H1 (cell line): ENCODE data around the gene PPP3CB. TPM values are rescaled to one million over a fixed set of nuclear protein-coding genes. Genes with fewer than 3 reads are reported as not detected.

Source experiments
- CTCF ChIA-PET: fragments of 300-600 bp; sonication (Branson Sonifier 250); formaldehyde crosslinking; loops from one replicate; lab custom pipeline; 2021; ENCODE audit not compliant: partially characterized antibody; lab: Charles Lee
- POLR2A ChIA-PET: fragments of 300-600 bp; sonication (Branson Sonifier 250); formaldehyde crosslinking; loops from one replicate; lab custom pipeline; 2021; ENCODE audit warnings: inconsistent platforms; ENCODE audit not compliant: partially characterized antibody; lab: Charles Lee
- DNase-seq, 2 experiments: peaks; one replicate each; pipeline versions ENCODE4 v3.0.0 to v3.0.0-alpha.2; 2010 to 2022; ENCODE audit warnings: low spot score in 2 of 2, low read depth in 1 of 2, mixed read lengths in 1 of 2
- FAIRE-seq: peaks from 2 replicates; lab custom pipeline; 2011; peaks lifted over from hg19 to GRCh38; lab: Jason Lieb, UNC
- H2AFZ ChIP-seq: 2 replicates; pipeline ENCODE4 v1.8.1; 2012; ENCODE audit warnings: low read length, inconsistent platforms
- H2AK5ac ChIP-seq: 2 replicates; pipeline ENCODE4 v1.6.1; 2013; ENCODE audit warnings: low read depth, low read length
- H2BK120ac ChIP-seq: replicated peaks from 2 replicates; pipeline ENCODE3; 2013; ENCODE audit warnings: low read depth, low read length, inconsistent platforms
- H2BK12ac ChIP-seq: 2 replicates; pipeline ENCODE4 v1.6.1; 2013; ENCODE audit warnings: low read depth, low read length
- H2BK15ac ChIP-seq: 2 replicates; pipeline ENCODE4 v1.6.1; 2013; ENCODE audit warnings: low read length
- H2BK20ac ChIP-seq: 2 replicates; pipeline ENCODE4 v1.6.1; 2013; ENCODE audit warnings: low read length
- H2BK5ac ChIP-seq: 2 replicates; pipeline ENCODE4 v1.6.1; 2013; ENCODE audit warnings: low read depth, low read length
- H3K14ac ChIP-seq: 2 replicates; pipeline ENCODE4 v1.6.1; 2013; ENCODE audit warnings: inconsistent platforms; ENCODE audit not compliant: insufficient read length
- H3K18ac ChIP-seq: 2 replicates; pipeline ENCODE4 v1.6.1; 2013; ENCODE audit warnings: low read length; ENCODE audit errors: extremely low read depth
- H3K23ac ChIP-seq: 2 replicates; pipeline ENCODE4 v1.6.1; 2013; ENCODE audit warnings: inconsistent platforms; ENCODE audit not compliant: insufficient read length
- H3K23me2 ChIP-seq: 2 replicates; pipeline ENCODE4 v1.6.1; 2013; ENCODE audit warnings: low read depth, low read length
- H3K27ac ChIP-seq: 2 replicates; pipeline ENCODE4 v1.6.1; 2011; ENCODE audit warnings: low read depth, low read length, inconsistent platforms
- H3K27me3 ChIP-seq, 4 experiments: replicated peaks in 1 of 4; 1 replicate in 1 of 4; 2 replicates in 3 of 4; pipeline versions ENCODE4 v1.6.1 to v1.8.1; 2011 to 2013; ENCODE audit warnings: low read length in 3 of 4, mild to moderate bottlenecking in 3 of 4, inconsistent platforms in 2 of 4, mixed read lengths in 2 of 4, moderate library complexity in 1 of 4; ENCODE audit not compliant: control insufficient read depth in 3 of 4, insufficient read depth in 3 of 4; ENCODE audit errors: extremely low read depth in 1 of 4
- H3K36me3 ChIP-seq, 4 experiments: 2 replicates each; pipeline versions ENCODE4 v1.6.1 to v1.8.1; 2011 to 2013; ENCODE audit warnings: mild to moderate bottlenecking in 4 of 4, low read length in 3 of 4, moderate library complexity in 2 of 4, control low read depth in 1 of 4, inconsistent platforms in 1 of 4; ENCODE audit not compliant: insufficient read depth in 4 of 4, control insufficient read depth in 2 of 4
- H3K4ac ChIP-seq: replicated peaks from 2 replicates; pipeline ENCODE3; 2013; ENCODE audit warnings: low read length, low read depth, mixed read lengths, inconsistent platforms; ENCODE audit not compliant: insufficient read length
- H3K4me1 ChIP-seq, 4 experiments: replicated peaks in 1 of 4; 1 replicate in 1 of 4; 2 replicates in 3 of 4; pipeline versions ENCODE4 v1.6.1 to v1.8.1; 2011 to 2013; ENCODE audit warnings: low read length in 3 of 4, inconsistent platforms in 2 of 4, mixed read lengths in 1 of 4; ENCODE audit not compliant: insufficient read depth in 4 of 4, control insufficient read depth in 3 of 4
- H3K4me2 ChIP-seq, 2 experiments: 2 replicates each; pipeline versions ENCODE4 v1.6.1 to v1.8.1; 2011 to 2013; ENCODE audit warnings: low read depth in 2 of 2, low read length in 2 of 2, control low read depth in 1 of 2, inconsistent platforms in 1 of 2, mild to moderate bottlenecking in 1 of 2; ENCODE audit not compliant: insufficient read depth in 1 of 2
- H3K4me3 ChIP-seq, 4 experiments: fragments of 200-600, 300-600 bp in 1 of 4; sonication (generic), shearing (Covaris generic), sonication (Bioruptor Twin) in 1 of 4; 2 replicates each; pipeline versions ENCODE4 v1.5.1 to v1.8.1; 2011 to 2016; ENCODE audit warnings: low read length in 4 of 4, low read depth in 3 of 4, control low read depth in 2 of 4, inconsistent platforms in 2 of 4, mild to moderate bottlenecking in 2 of 4, mixed read lengths in 1 of 4, moderate library complexity in 1 of 4; ENCODE audit not compliant: insufficient read depth in 2 of 4; ENCODE audit errors: extremely low read depth in 1 of 4
- H3K56ac ChIP-seq: replicated peaks from 2 replicates; pipeline ENCODE3; 2013; ENCODE audit warnings: low read depth, mild to moderate bottlenecking, mixed read lengths, low read length, inconsistent platforms; ENCODE audit not compliant: insufficient read length
- H3K79me1 ChIP-seq: 2 replicates; pipeline ENCODE4 v1.6.1; 2013; ENCODE audit warnings: low read depth, low read length, control low read depth
- H3K79me2 ChIP-seq, 2 experiments: 2 replicates each; pipeline versions ENCODE4 v1.6.1 to v1.8.1; 2012 to 2013; ENCODE audit warnings: low read length in 2 of 2, mild to moderate bottlenecking in 2 of 2, inconsistent platforms in 1 of 2; ENCODE audit not compliant: insufficient read depth in 2 of 2, control insufficient read depth in 1 of 2
- H3K9ac ChIP-seq, 4 experiments: replicated peaks in 1 of 4; 1 replicate in 1 of 4; 2 replicates in 3 of 4; pipeline versions ENCODE4 v1.6.1 to v1.8.1; 2011 to 2013; ENCODE audit warnings: low read depth in 3 of 4, low read length in 3 of 4, control low read depth in 2 of 4, mild to moderate bottlenecking in 2 of 4, moderate library complexity in 2 of 4, inconsistent platforms in 1 of 4; ENCODE audit errors: extremely low read depth in 1 of 4
- H3K9me3 ChIP-seq, 2 experiments: 2 replicates each; pipeline versions ENCODE4 v1.6.1 to v1.8.1; 2012 to 2013; ENCODE audit warnings: mild to moderate bottlenecking in 2 of 2, moderate library complexity in 2 of 2, control low read depth in 1 of 2, inconsistent platforms in 1 of 2, low read depth in 1 of 2, low read length in 1 of 2, mixed read lengths in 1 of 2; ENCODE audit not compliant: insufficient read depth in 2 of 2
- H4K20me1 ChIP-seq, 2 experiments: replicated peaks in 1 of 2; 2 replicates each; pipeline versions ENCODE3 to v1.8.1; 2011 to 2013; ENCODE audit warnings: inconsistent platforms in 2 of 2, low read length in 2 of 2, mild to moderate bottlenecking in 1 of 2; ENCODE audit not compliant: insufficient read depth in 2 of 2, control insufficient read depth in 1 of 2
- H4K5ac ChIP-seq: 2 replicates; pipeline ENCODE4 v1.6.1; 2013; ENCODE audit warnings: low read length, low read depth, mixed read lengths, inconsistent platforms; ENCODE audit not compliant: insufficient read length
- H4K8ac ChIP-seq: 2 replicates; pipeline ENCODE4 v1.8.0; 2013; ENCODE audit warnings: mild to moderate bottlenecking, moderate library complexity, low read length, inconsistent platforms; ENCODE audit not compliant: insufficient read depth; ENCODE audit errors: extremely low read depth
- H4K91ac ChIP-seq: replicated peaks from 2 replicates; pipeline ENCODE3; 2013; ENCODE audit warnings: low read length, mixed read lengths, inconsistent platforms; ENCODE audit not compliant: insufficient read length
- BCL11A ChIP-seq, 2 experiments: IDR thresholded peaks; one replicate each; pipeline ENCODE4 v1.6.1; 2011; ENCODE audit warnings: low read depth in 2 of 2, low read length in 2 of 2, mild to moderate bottlenecking in 2 of 2
- JUND ChIP-seq: IDR thresholded peaks from 2 replicates; pipeline ENCODE4 v1.6.1; 2011; ENCODE audit warnings: mild to moderate bottlenecking, improper control_type of control experiment, low read length
- KDM1A ChIP-seq: fragments of 200-600, 300-600 bp; sonication (generic); IDR thresholded peaks from 2 replicates; pipeline ENCODE4 v1.7.1; 2016; ENCODE audit warnings: mild to moderate bottlenecking, low read length, borderline replicate concordance
- PHF8 ChIP-seq: fragments of 200-600 bp; sonication (generic); conservative IDR thresholded peaks from 2 replicates; pipeline ENCODE4 v1.7.1; 2012; ENCODE audit warnings: low read depth, mild to moderate bottlenecking, inconsistent platforms, low read length, moderate library complexity
- RBBP5 ChIP-seq: IDR thresholded peaks from 2 replicates; pipeline ENCODE4 v1.7.1; 2012; ENCODE audit warnings: low read depth, mild to moderate bottlenecking, inconsistent platforms, low read length, moderate library complexity, borderline replicate concordance
- SIN3A ChIP-seq, 2 experiments: IDR thresholded peaks in 1 of 2; conservative IDR thresholded peaks in 1 of 2; 2 replicates each; pipeline ENCODE4 v1.6.1; 2011 to 2012; ENCODE audit warnings: low read length in 2 of 2, improper control_type of control experiment in 1 of 2, low read depth in 1 of 2, mild to moderate bottlenecking in 1 of 2
- SUZ12 ChIP-seq: fragments of 200-600 bp; sonication (generic); IDR thresholded peaks from 2 replicates; pipeline ENCODE4 v1.6.1; 2012; ENCODE audit warnings: mild to moderate bottlenecking, inconsistent platforms, low read length, moderate library complexity, mixed read lengths
- TAF7 ChIP-seq: optimal IDR thresholded peaks from 2 replicates; pipeline ENCODE3; 2011; ENCODE audit warnings: low read depth, mild to moderate bottlenecking, inconsistent platforms, low read length, moderate library complexity, borderline replicate concordance
- TEAD4 ChIP-seq: IDR thresholded peaks from 2 replicates; pipeline ENCODE4 v1.6.1; 2012; ENCODE audit warnings: low read depth, low read length, inconsistent platforms, mixed read lengths
- YY1 ChIP-seq: IDR thresholded peaks from 2 replicates; pipeline ENCODE4 v1.6.1; 2011; ENCODE audit warnings: low read depth, mild to moderate bottlenecking, low read length
- ZNF274 ChIP-seq: IDR thresholded peaks from 2 replicates; pipeline ENCODE4 v1.7.0; 2012; ENCODE audit warnings: low read length, borderline replicate concordance; ENCODE audit errors: extremely low read depth
- WGBS, 2 experiments: shearing (Covaris generic) in 1 of 2; methylation state at CpG; one replicate each; pipeline versions ENCODE4 v1.1.6 to v1.1.7; 2013 to 2015; ENCODE audit warnings: low lambda C conversion rate in 2 of 2, mixed read lengths in 2 of 2, inconsistent platforms in 1 of 2, low coverage in 1 of 2, missing lambda C conversion rate in 1 of 2; ENCODE audit not compliant: insufficient replicate concordance in 2 of 2, insufficient coverage in 1 of 2, insufficient read length in 1 of 2; ENCODE audit errors: extremely low coverage in 1 of 2, missing lambda C conversion rate in 1 of 2; 5-methylcytosine and 5-hydroxymethylcytosine counted together
- polyA plus RNA-seq, 7 experiments: library from polyadenylated mRNA; depleted of rRNA in 3 of 7; stranded (reverse) in 5 of 7; unstranded in 2 of 7; fragments of >200 nt in 5 of 7; fragments of 200-250 nt in 2 of 7; gene quantifications; 1 replicate in 5 of 7; 2 replicates in 1 of 7; 4 replicates in 1 of 7; pipeline versions ENCODE4 v1.2.1 to v1.2.3, GENCODE V29; 2011 to 2013; ENCODE audit warnings: missing spikeins in 2 of 7, mixed read lengths in 2 of 7
- total RNA-seq: library from RNA; stranded (reverse); fragmentation: NEBNext Ultra II Directional; extraction: Animal tissue kit (Norgen Biotek cat#: 25700); gene quantifications from 2 replicates; pipeline ENCODE4 v1.2.1, GENCODE V29; 2021

The PPP3CB gene
- total and polyA plus RNA-seq, 2 of the 8 experiments (the other 6 are each of a cell fraction or from before 2014, with no cell fraction given): 10.5 to 36.3 TPM

DNA sequence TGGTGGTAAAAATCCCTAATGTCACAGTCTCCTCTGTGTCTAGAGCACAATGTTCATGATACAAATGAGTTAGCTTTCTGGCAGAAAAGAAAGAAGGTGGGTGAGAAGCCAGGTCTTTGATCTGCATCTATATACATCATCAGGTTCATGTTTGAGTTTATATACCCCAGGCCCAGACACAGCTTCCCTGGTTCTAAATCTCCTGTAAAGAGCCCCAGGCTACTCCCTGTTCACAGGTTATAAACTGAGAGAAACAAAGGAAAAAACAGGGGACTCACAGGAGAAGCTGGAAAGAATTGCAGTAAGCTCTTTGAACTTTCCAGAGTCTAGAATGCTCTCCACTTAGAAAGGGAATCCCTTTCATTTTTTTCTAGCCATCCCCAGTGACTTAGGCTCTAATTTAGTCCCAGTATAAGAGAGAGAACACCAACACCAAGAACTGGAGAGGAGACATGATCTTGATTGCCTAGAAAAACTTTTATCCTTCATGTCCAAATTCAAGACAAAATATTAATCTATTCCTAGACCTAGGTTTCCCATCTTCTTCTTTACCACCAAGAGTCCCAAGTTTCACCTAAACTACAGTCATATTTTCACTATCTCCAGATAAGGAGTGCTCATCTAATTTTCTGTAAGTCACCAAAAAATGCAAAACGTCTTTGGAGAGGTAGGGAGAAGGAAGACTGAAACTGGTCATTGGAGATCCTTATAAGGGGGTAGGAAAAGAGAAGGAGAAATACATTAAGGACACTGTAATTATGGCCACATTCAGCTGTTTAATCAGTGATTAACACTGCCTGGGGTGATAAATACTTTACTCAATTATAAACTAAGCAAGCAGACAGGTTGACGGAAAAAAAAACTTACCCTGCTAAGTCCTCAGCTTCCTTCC, 62.9 kb downstream of the PPP3CB start:
- ChIA-PET POLR2A (interaction anchor here (0.5 to 1.2 kb wide), 4 partner anchors 18 to 400 kb away, joined by 3 read pairs; no protein-coding TSS in a partner anchor), CTCF (interaction anchor here (0.6 to 0.8 kb wide), 2 partner anchors 11 to 185 kb away, joined by 3 to 4 read pairs; no protein-coding TSS in a partner anchor)
- H2AK5ac ChIP-seq: no peak overlapping the region
- H3K79me1 ChIP-seq: no peaks in the 10 kb centered on the region
- no peaks in the 10 kb centered on the region for H3K9me3 ChIP-seq
- H3K79me2 ChIP-seq: no peaks in the 10 kb centered on the region
- no peak overlapping the region for H2BK20ac ChIP-seq
- no peaks in the 10 kb centered on the region for H3K27me3 ChIP-seq
- no peak overlapping the region for H3K23ac ChIP-seq
- H3K27ac ChIP-seq: no peak overlapping the region
- no peak overlapping the region for H3K4me2 ChIP-seq
- peaks cover 0 to 11% (median under 1%) of the 10 kb centered on the region in 4 experiments; a peak in 1 of 8 replicates for H3K36me3 ChIP-seq
- no peaks in the 10 kb centered on the region for H4K20me1 ChIP-seq
- no peak overlapping the region for H2BK5ac ChIP-seq
- H3K56ac ChIP-seq: no peak overlapping the region
- H3K18ac ChIP-seq: no peak overlapping the region
- 89% methylated on average over 2 of the region's 2 CpGs; no CpG with 5 or more reads in 1 of the 2 experiments for WGBS, 2 experiments
- no peak overlapping the region for H3K4ac ChIP-seq
- H4K91ac ChIP-seq: no peak overlapping the region
- no peak overlapping the region for H4K5ac ChIP-seq
- no peak overlapping the region for H2AFZ ChIP-seq
- no peak overlapping the region for H2BK15ac ChIP-seq
- no peak overlapping the region for H3K14ac ChIP-seq
- no peak overlapping the region for H3K4me3 ChIP-seq
- FAIRE-seq (no peak), DNase-seq (no peak)
- no peak overlapping the region for H2BK12ac ChIP-seq
- H3K4me1 ChIP-seq: no peaks in the 10 kb centered on the region
- H3K9ac ChIP-seq: no peak overlapping the region
- H4K8ac ChIP-seq: no peak overlapping the region
- no peaks in the 10 kb centered on the region for H3K23me2 ChIP-seq
- H2BK120ac ChIP-seq: no peak overlapping the region
- TF ChIP-seq TEAD4: no peak
- TF ChIP-seq ZNF274: no peak
- TF ChIP-seq SUZ12: no peak
- TF ChIP-seq KDM1A: no peak
- no peak for TF ChIP-seq PHF8
- TF ChIP-seq YY1: no peak
- no peak for TF ChIP-seq JUND
- TF ChIP-seq TAF7: no peak
- TF ChIP-seq SIN3A (conservative IDR thresholded peaks at IDR 0.05 in 1 of 2, IDR thresholded peaks at IDR 0.05 in 1 of 2; ENCODE audit: low read depth in 1 of 2, low read length in 2 of 2): no peak
- TF ChIP-seq RBBP5: no peak
- TF ChIP-seq BCL11A (IDR thresholded peaks at IDR 0.05; ENCODE audit: low read depth in 2 of 2, low read length in 2 of 2): no peak
